Breast epithelium (tissue), 4 donors: ENCODE data around the gene RIPOR1. TPM values are rescaled to one million over a fixed set of nuclear protein-coding genes. Genes with fewer than 3 reads are reported as not detected.
A peak's percentile ranks its signal among the peaks of the same experiment; 100 is the strongest.

ENCODE experiments used
- DNase-seq, 2 donors: peaks; one replicate each; pipeline ENCODE4 v3.0.0-alpha.2; 2019; ENCODE audit warnings: low spot score in 2 of 2
- H3K27ac ChIP-seq, 2 donors: fragments of 200-600 bp; sonication (generic) in 1 of 2; one replicate each; pipeline ENCODE4 v1.5.1; 2016 to 2019; ENCODE audit warnings: mild to moderate bottlenecking in 1 of 2
- H3K27me3 ChIP-seq, 2 donors: fragments of 200-600 bp; sonication (generic) in 1 of 2; one replicate each; pipeline versions ENCODE4 v1.5.1 to v1.6.0; 2017 to 2019; ENCODE audit warnings: control low read depth in 1 of 2, mild to moderate bottlenecking in 1 of 2
- H3K36me3 ChIP-seq: fragments of 200-600 bp; one replicate; pipeline ENCODE4 v1.5.1; 2019
- H3K4me1 ChIP-seq, 2 donors: fragments of 200-600 bp; sonication (generic); one replicate each; pipeline ENCODE4 v1.5.1; 2016 to 2019; ENCODE audit warnings: control low read depth in 1 of 2
- H3K4me3 ChIP-seq, 3 donors: fragments of 200-600 bp; sonication (generic); 1 replicate in 2 of 3; 2 replicates in 1 of 3; pipeline ENCODE4 v1.5.1; 2016 to 2019; ENCODE audit warnings: mild to moderate bottlenecking in 3 of 3, moderate library complexity in 2 of 3
- H3K9me3 ChIP-seq, 2 donors: fragments of 200-600 bp; sonication (generic) in 1 of 2; one replicate each; pipeline ENCODE4 v1.5.1; 2016 to 2019; ENCODE audit warnings: control low read depth in 1 of 2
- CTCF ChIP-seq, 3 donors: fragments of 450-650 bp; IDR thresholded peaks; one replicate each; pipeline ENCODE4 v1.5.1; 2016 to 2017; ENCODE audit warnings: antibody characterized with exemption in 3 of 3, mild to moderate bottlenecking in 3 of 3, moderate library complexity in 3 of 3
- POLR2A ChIP-seq: fragments of 450-650 bp; IDR thresholded peaks from one replicate; pipeline ENCODE4 v1.6.1; 2016; ENCODE audit warnings: antibody characterized with exemption, mild to moderate bottlenecking, moderate library complexity
- POLR2AphosphoS5 ChIP-seq, 3 donors: sonication (generic); formaldehyde crosslinking; IDR thresholded peaks; one replicate each; pipeline ENCODE4 v1.6.1; 2017; ENCODE audit warnings: antibody characterized with exemption in 3 of 3
- intact Hi-C: fragments of 100-400 bp; cut with DNase I; formaldehyde crosslinking; loops from one replicate; pipeline ENCODE4 v1.15.1; 2023; ENCODE audit warnings: low total_unique reads
- total RNA-seq, 3 donors: library from RNA; depleted of rRNA; stranded (reverse); fragments of >200 nt; gene quantifications; one replicate each; pipeline ENCODE4 v1.1.0, GENCODE V29; 2016

The RIPOR1 gene
- total RNA-seq, 3 donors from 2014 or later, result 32.0 to 50.5 (median 33.4) TPM

- peaks cover 0 to 5% of the 10 kb centered on the region in 2 donors for H3K4me1 ChIP-seq
- H3K27ac ChIP-seq, result peak overlapping the region in 1 of 2 donors; percentile 56
- DNase-seq, result no peak
- no peaks in the 10 kb centered on the region for H3K36me3 ChIP-seq
- no peak for TF ChIP-seq POLR2AphosphoS5 (IDR thresholded peaks at IDR 0.05)
- no peak for TF ChIP-seq CTCF (IDR thresholded peaks at IDR 0.05)
- TF ChIP-seq POLR2A, result no peak
- intact Hi-C loops, result no loop called here
- no peaks in the 10 kb centered on the region for H3K27me3 ChIP-seq
- H3K4me3 ChIP-seq, result no peak overlapping the region
- no peaks in the 10 kb centered on the region for H3K9me3 ChIP-seq
Observed at GRCh38 chr16:67544329-67544841, 15.8 kb downstream of the RIPOR1 start.

GRCh38 chr16:67544844-67545664 lies 16.4 kb downstream of the RIPOR1 start:
- Histone ChIP-seq H3K4me3 (no peak overlapping the region), H3K4me1 (peaks cover 0 to 5% of the 10 kb centered on the region in 2 donors), H3K36me3 (no peaks in the 10 kb centered on the region), H3K27ac (peak overlapping the region in 1 of 2 donors; percentile 56), H3K27me3 (no peaks in the 10 kb centered on the region), H3K9me3 (no peaks in the 10 kb centered on the region)
- TF ChIP-seq POLR2AphosphoS5 (IDR thresholded peaks at IDR 0.05) (no peak), POLR2A (no peak), CTCF (IDR thresholded peaks at IDR 0.05) (no peak)
- DNase-seq, result no peak
- intact Hi-C loops, result no loop called here

- TF ChIP-seq CTCF (IDR thresholded peaks at IDR 0.05) (no peak), POLR2AphosphoS5 (IDR thresholded peaks at IDR 0.05) (no peak), POLR2A (no peak)
- intact Hi-C loops, result no loop called here
- Histone ChIP-seq H3K4me3 (no peak overlapping the region), H3K9me3 (no peaks in the 10 kb centered on the region), H3K4me1 (peaks cover 0 to 5% of the 10 kb centered on the region in 2 donors), H3K27ac (peak overlapping the region in 1 of 2 donors; percentile 56), H3K27me3 (no peaks in the 10 kb centered on the region), H3K36me3 (no peaks in the 10 kb centered on the region)
- DNase-seq, result no peak
Observed at GRCh38 chr16:67545665-67546024, 17.0 kb downstream of the RIPOR1 start.

GRCh38 chr16:67546091-67546501 lies 17.5 kb downstream of the RIPOR1 start:
- no peak for DNase-seq
- Histone ChIP-seq H3K9me3 (no peaks in the 10 kb centered on the region), H3K27ac (peak overlapping the region; percentile 31 to 56), H3K36me3 (no peaks in the 10 kb centered on the region), H3K4me1 (peaks cover 0 to 5% of the 10 kb centered on the region in 2 donors), H3K27me3 (no peaks in the 10 kb centered on the region), H3K4me3 (no peak overlapping the region)
- TF ChIP-seq POLR2A, result no peak
- intact Hi-C loops, result no loop called here

GRCh38 chr16:67546761-67547422 lies 18.3 kb downstream of the RIPOR1 start:
- peak; percentile 59 to 83 for DNase-seq
- Histone ChIP-seq H3K4me1 (peaks cover 0 to 5% of the 10 kb centered on the region in 2 donors), H3K27me3 (no peaks in the 10 kb centered on the region), H3K36me3 (no peaks in the 10 kb centered on the region), H3K27ac (peak overlapping the region; percentile 37 to 56), H3K4me3 (no peak overlapping the region), H3K9me3 (no peaks in the 10 kb centered on the region)
- intact Hi-C loops, result no loop called here
- TF ChIP-seq POLR2A (no peak), POLR2AphosphoS5 (IDR thresholded peaks at IDR 0.05) (peak; percentile 26 to 46 (median 34)), CTCF (IDR thresholded peaks at IDR 0.05) (peak; percentile 85 to 96 (median 95))
